WTC11 (cell line): ENCODE results near the gene THOC1.

Experiments
- ATF1 ChIP-seq: sonication (generic); formaldehyde crosslinking; IDR thresholded peaks from 2 replicates; pipeline ENCODE4 v1.8.1; 2023; ENCODE audit warnings: mild to moderate bottlenecking, moderate library complexity, missing genetic modification reagents
- ATF2 ChIP-seq: sonication (generic); formaldehyde crosslinking; IDR thresholded peaks from 2 replicates; pipeline ENCODE4 v1.8.1; 2022; ENCODE audit warnings: low read depth, missing genetic modification reagents, borderline replicate concordance
- CREM ChIP-seq: sonication (generic); formaldehyde crosslinking; IDR thresholded peaks from 2 replicates; pipeline ENCODE4 v1.8.1; 2022; ENCODE audit warnings: mild to moderate bottlenecking, missing genetic modification reagents, moderate library complexity
- CTCF ChIP-seq: fragments of 200-600 bp; IDR thresholded peaks from 2 replicates; pipeline ENCODE4 v1.8.0; 2022; ENCODE audit warnings: antibody characterized with exemption
- GABPB1 ChIP-seq: sonication (generic); formaldehyde crosslinking; IDR thresholded peaks from 2 replicates; pipeline ENCODE4 v1.8.1; 2023; ENCODE audit warnings: mild to moderate bottlenecking, missing genetic modification reagents
- GRHL2 ChIP-seq: fragments of 250-450 bp; sonication (Bioruptor Pico); IDR thresholded peaks from 2 replicates; pipeline ENCODE4 v1.8.0; 2022; ENCODE audit warnings: mild to moderate bottlenecking, moderate library complexity; ENCODE audit not compliant: insufficient replicate concordance, severe bottlenecking
- HMGA2 ChIP-seq: fragments of 250-450 bp; sonication (Bioruptor Pico); IDR thresholded peaks from 2 replicates; pipeline ENCODE4 v1.4.0; 2021; ENCODE audit warnings: mild to moderate bottlenecking, moderate library complexity
- JAZF1 ChIP-seq: fragments of 250-450 bp; sonication (Bioruptor Pico); IDR thresholded peaks from 2 replicates; pipeline ENCODE4 v1.9.0; 2021; ENCODE audit warnings: moderate library complexity, mild to moderate bottlenecking, inconsistent platforms
- JUN ChIP-seq: sonication (generic); formaldehyde crosslinking; IDR thresholded peaks from 2 replicates; pipeline ENCODE4 v1.8.0; 2023; ENCODE audit warnings: mild to moderate bottlenecking, missing genetic modification reagents
- KAT7 ChIP-seq: sonication (generic); formaldehyde crosslinking; IDR thresholded peaks from 2 replicates; pipeline ENCODE4 v1.8.1; 2023; ENCODE audit warnings: missing genetic modification reagents, mild to moderate bottlenecking, borderline replicate concordance
- SMAD4 ChIP-seq: sonication (generic); formaldehyde crosslinking; IDR thresholded peaks from 2 replicates; pipeline ENCODE4 v1.8.0; 2022; ENCODE audit warnings: mild to moderate bottlenecking, missing genetic modification reagents
- TCF7 ChIP-seq: sonication (generic); formaldehyde crosslinking; IDR thresholded peaks from 2 replicates; pipeline ENCODE4 v1.8.0; 2022; ENCODE audit warnings: mild to moderate bottlenecking, low read depth, missing genetic modification reagents, moderate library complexity

- peak; percentile 96 for TF ChIP-seq KAT7 (CRISPR knock-in tag)
- TF ChIP-seq ATF1 (CRISPR knock-in tag), result peak; percentile 93; the same call in 1 of the 2 replicates
- no peak for TF ChIP-seq GRHL2 (CRISPR knock-in tag)
- TF ChIP-seq CTCF, result no peak
- TF ChIP-seq JAZF1, result no peak
- no peak for TF ChIP-seq ATF2 (CRISPR knock-in tag)
- TF ChIP-seq SMAD4 (CRISPR knock-in tag), result no peak
- TF ChIP-seq JUN, result no peak
- TF ChIP-seq TCF7, result 0 out of 2 replicates have a peak, but pooled peaks have one; percentile 64
- TF ChIP-seq CREM (CRISPR knock-in tag), result peak; percentile 99
- peak; percentile 71 for TF ChIP-seq GABPB1 (CRISPR knock-in tag)
- TF ChIP-seq HMGA2 (CRISPR knock-in tag), result no peak
Measured at GRCh38 chr18:267688-268552, at the start of gene THOC1.
